Measurements from ENCODE around the gene AKR1C4. TPM values are rescaled to one million over a fixed set of nuclear protein-coding genes. Genes with fewer than 3 reads are reported as not detected.

AKR1C4 gene
- total and polyA plus RNA-seq, 2 of the 8 experiments (the other 6 are each of a cell fraction or from before 2014, with no cell fraction given), result not detected

DNA sequence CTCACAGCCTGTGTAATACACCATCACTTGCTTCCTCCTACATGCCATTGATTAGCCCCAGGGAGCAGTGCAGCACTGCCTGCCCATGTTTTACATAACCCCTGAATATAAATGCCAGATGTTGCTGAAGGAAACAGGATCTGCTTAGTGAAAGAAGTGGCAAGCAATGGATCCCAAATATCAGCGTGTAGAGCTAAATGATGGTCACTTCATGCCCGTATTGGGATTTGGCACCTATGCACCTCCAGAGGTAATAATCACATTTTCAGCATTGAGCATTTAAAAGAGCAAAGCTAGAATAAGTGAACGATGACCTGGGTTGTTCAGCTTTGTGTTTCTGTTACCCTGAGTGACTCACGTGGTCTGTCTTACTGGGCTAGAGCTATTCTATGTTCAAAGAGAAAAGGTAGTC lies at the start of gene AKR1C4 (continued):
- TF ChIP-seq SIN3A (conservative IDR thresholded peaks at IDR 0.05 in 1 of 2, IDR thresholded peaks at IDR 0.05 in 1 of 2; ENCODE audit: low read depth in 1 of 2, low read length in 2 of 2) (no peak), TBP (IDR thresholded peaks at IDR 0.05; ENCODE audit: low read depth, low read length) (no peak)

Measured in H1 (cell line).